Upper lobe of left lung (tissue), 6 donors: ENCODE results near the gene MAP3K6. TPM values are rescaled to one million over a fixed set of nuclear protein-coding genes. Genes with fewer than 3 reads are reported as not detected.

Experiments
- ATAC-seq, 2 donors: fragments of 200-7000 bp; cut with Tn5 transposase; one replicate each; pipeline ENCODE4 v1.9.1; 2022; ENCODE audit warnings: mild to moderate bottlenecking in 2 of 2, moderate library complexity in 2 of 2; ENCODE audit not compliant: low FRiP score in 2 of 2
- DNase-seq, 2 donors: peaks; one replicate each; pipeline ENCODE4 v3.0.0-alpha.2; 2019 to 2020
- H3K27ac ChIP-seq, 4 donors: fragments of 200-600 bp; sonication (generic); one replicate each; pipeline ENCODE4 v1.5.1; 2016 to 2019
- H3K27me3 ChIP-seq, 4 donors: fragments of 200-600 bp; sonication (generic); one replicate each; pipeline ENCODE4 v1.5.1; 2017 to 2019
- H3K36me3 ChIP-seq, 4 donors: fragments of 200-600 bp; sonication (generic); one replicate each; pipeline ENCODE4 v1.5.1; 2016 to 2019
- H3K4me1 ChIP-seq, 4 donors: fragments of 200-600 bp; sonication (generic); one replicate each; pipeline ENCODE4 v1.5.1; 2018 to 2019
- H3K4me3 ChIP-seq, 4 donors: fragments of 200-600 bp; sonication (generic); one replicate each; pipeline ENCODE4 v1.5.1; 2017 to 2019; ENCODE audit warnings: mild to moderate bottlenecking in 2 of 4, moderate library complexity in 1 of 4
- H3K9me3 ChIP-seq, 4 donors: fragments of 200-600 bp; sonication (generic); one replicate each; pipeline ENCODE4 v1.5.1; 2018 to 2019
- EP300 ChIP-seq, 4 donors: sonication (generic); formaldehyde crosslinking; IDR thresholded peaks; one replicate each; pipeline ENCODE4 v1.5.1; 2017; ENCODE audit warnings: antibody characterized with exemption in 4 of 4, control low read depth in 2 of 4
- POLR2A ChIP-seq, 4 donors: fragments of 450-650 bp; IDR thresholded peaks; one replicate each; pipeline ENCODE4 v1.5.1; 2016 to 2017; ENCODE audit warnings: antibody characterized with exemption in 4 of 4, mild to moderate bottlenecking in 2 of 4
- POLR2AphosphoS5 ChIP-seq, 2 donors: sonication (generic); formaldehyde crosslinking; IDR thresholded peaks; one replicate each; pipeline ENCODE4 v1.5.1; 2017; ENCODE audit warnings: antibody characterized with exemption in 2 of 2
- WGBS, 2 donors: methylation state at CpG; one replicate each; pipeline ENCODE4 v1.1.5; 2017 to 2018; 5-methylcytosine and 5-hydroxymethylcytosine counted together
- total RNA-seq, 6 donors: library from RNA; depleted of rRNA in 4 of 6; stranded (reverse); fragments of >200 nt in 4 of 6; gene quantifications; one replicate each; pipeline versions ENCODE4 v1.1.0 to v1.2.1, GENCODE V29; 2016 to 2021
- TF ChIP-seq, protein P1 (sequence below), 6 experiments: fragments of 450-650 bp in 4 of 6; fragments of 200-600 bp in 2 of 6; sonication (generic) in 2 of 6; IDR thresholded peaks; one replicate each; pipeline ENCODE4 v1.5.1; 2016 to 2019; ENCODE audit warnings: antibody characterized with exemption in 6 of 6
- donor health status: DM: no; HTN: no; CAD: no; lungs with moderate emphysema.
- donor health status: DM: no; HTN: yes; CAD: no; lungs with severe emphysema.

MAP3K6 gene
- total RNA-seq, 6 donors from 2014 or later: 36.6 to 302 (median 118) TPM

DNA sequence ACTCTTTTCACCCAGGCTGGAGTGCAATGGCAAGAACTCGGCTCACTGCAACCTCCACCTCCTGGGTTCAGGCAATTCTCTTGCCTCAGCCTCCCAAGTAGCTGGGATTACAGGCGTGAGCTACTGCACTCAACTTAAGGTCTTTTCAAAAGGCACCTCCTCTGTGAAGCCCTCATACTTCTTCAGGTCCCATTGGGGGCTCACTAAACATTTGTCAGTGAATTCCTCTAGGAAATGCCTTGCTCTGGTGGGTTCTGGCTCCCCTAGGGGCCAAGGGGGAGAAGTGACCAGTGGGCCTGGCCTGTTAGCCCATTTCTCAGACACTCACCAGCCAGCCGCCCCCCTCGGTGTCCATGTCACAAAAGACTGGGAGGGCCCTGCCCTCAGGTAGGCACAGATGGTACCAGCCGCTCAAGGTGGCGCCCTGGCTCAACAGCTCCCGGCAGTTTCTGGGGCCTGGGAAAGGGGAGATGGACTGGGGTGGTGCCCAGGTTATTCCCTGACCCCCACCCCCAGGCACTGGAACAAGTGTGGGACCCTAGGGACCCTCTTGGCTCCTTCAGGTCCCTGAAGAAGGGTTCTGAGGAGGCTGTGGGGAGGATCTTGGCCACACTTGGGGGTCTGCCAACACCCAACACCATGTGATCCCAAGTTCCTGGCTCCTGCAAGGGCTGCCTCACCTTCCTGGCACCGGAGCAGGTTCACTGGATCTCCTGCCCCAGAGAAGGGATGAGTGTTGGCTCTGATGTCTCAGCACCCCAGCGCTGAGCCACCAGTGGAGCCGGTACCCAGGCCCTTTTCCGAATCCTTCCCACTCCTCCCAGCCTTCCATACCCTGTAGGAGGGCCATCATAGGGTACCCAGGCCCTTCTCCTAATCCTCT lies 6.3 kb upstream of the MAP3K6 start:
- peak overlapping the region; percentile 32 to 56 (median 38) for H3K4me3 ChIP-seq
- peaks cover 0 to 20% (median 0%) of the 10 kb centered on the region in 4 donors for H3K36me3 ChIP-seq
- TF ChIP-seq EP300 (IDR thresholded peaks at IDR 0.05): no peak
- TF ChIP-seq POLR2AphosphoS5 (IDR thresholded peaks at IDR 0.05): no peak
- TF ChIP-seq POLR2A (IDR thresholded peaks at IDR 0.05): no peak
- TF ChIP-seq, protein P1, sequence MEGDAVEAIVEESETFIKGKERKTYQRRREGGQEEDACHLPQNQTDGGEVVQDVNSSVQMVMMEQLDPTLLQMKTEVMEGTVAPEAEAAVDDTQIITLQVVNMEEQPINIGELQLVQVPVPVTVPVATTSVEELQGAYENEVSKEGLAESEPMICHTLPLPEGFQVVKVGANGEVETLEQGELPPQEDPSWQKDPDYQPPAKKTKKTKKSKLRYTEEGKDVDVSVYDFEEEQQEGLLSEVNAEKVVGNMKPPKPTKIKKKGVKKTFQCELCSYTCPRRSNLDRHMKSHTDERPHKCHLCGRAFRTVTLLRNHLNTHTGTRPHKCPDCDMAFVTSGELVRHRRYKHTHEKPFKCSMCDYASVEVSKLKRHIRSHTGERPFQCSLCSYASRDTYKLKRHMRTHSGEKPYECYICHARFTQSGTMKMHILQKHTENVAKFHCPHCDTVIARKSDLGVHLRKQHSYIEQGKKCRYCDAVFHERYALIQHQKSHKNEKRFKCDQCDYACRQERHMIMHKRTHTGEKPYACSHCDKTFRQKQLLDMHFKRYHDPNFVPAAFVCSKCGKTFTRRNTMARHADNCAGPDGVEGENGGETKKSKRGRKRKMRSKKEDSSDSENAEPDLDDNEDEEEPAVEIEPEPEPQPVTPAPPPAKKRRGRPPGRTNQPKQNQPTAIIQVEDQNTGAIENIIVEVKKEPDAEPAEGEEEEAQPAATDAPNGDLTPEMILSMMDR (IDR thresholded peaks at IDR 0.05): peak in 4 of 6 experiments; percentile 19 to 42 (median 35)
- no peaks in the 10 kb centered on the region for H3K9me3 ChIP-seq
- no peaks in the 10 kb centered on the region for H3K27me3 ChIP-seq
- peak overlapping the region; percentile 64 to 98 (median 84) for H3K27ac ChIP-seq
- 68 to 75% methylated on average over 8 to 9 of the region's 11 CpGs for WGBS, 2 donors
- DNase-seq (no peak), ATAC-seq (no peak)
- H3K4me1 ChIP-seq: peaks cover 18 to 30% (median 23%) of the 10 kb centered on the region in 4 donors

DNA sequence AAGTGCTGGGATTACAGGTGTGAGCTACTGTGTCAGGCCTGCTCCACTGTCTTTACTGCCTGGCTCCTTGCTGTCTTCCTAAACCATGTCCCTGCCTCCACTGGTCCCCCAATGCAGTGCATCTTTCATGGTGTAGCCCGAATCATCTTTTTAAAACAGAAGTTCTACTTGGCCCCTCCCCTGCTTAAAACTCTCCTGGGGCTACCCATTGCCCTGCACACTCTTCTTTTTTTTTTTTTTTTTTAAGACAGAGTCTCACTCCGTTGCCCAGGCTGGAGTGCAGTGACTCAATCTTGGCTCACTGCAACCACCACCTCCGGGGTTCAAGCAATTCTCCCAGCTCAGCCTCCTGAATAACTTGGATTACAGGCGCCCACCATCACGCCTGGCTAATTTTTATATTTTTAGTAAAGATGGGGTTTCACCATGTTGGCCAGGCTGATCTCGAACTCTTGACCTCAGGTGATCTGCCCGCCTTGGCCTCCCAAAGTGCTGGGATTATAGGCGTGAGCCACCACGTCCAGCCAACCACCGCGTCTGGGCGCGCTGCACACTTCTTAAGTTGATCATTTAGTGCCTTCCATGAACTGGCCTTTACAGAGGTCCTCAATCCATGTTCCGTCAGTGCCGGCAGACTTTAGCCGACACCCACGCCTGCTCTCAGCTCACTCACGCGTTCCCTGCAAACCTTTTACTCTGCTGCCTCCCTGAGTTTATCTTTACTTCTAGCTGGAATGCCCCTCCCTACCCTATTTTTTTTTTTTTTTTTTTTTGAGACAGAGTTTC lies 5.5 kb upstream of the MAP3K6 start:
- Histone ChIP-seq H3K4me1 (peaks cover 23 to 36% (median 32%) of the 10 kb centered on the region in 4 donors), H3K27me3 (no peaks in the 10 kb centered on the region), H3K27ac (peak overlapping the region; percentile 64 to 98 (median 84)), H3K9me3 (no peaks in the 10 kb centered on the region), H3K4me3 (peak overlapping the region; percentile 18 to 56 (median 38)), H3K36me3 (peaks cover 0 to 20% (median 0%) of the 10 kb centered on the region in 4 donors)
- TF ChIP-seq POLR2AphosphoS5 (IDR thresholded peaks at IDR 0.05) (no peak), POLR2A (IDR thresholded peaks at IDR 0.05) (no peak)
- TF ChIP-seq, protein P1 (IDR thresholded peaks at IDR 0.05): no peak
- DNase-seq (peak in 1 of 2 donors; percentile 66), ATAC-seq (no peak)
- 69 to 83% methylated on average over 19 of the region's 19 CpGs for WGBS, 2 donors

- no peak for ATAC-seq
- peaks cover 2 to 31% (median 5%) of the 10 kb centered on the region in 4 donors for H3K36me3 ChIP-seq
- peaks cover 40 to 44% (median 41%) of the 10 kb centered on the region in 4 donors for H3K4me1 ChIP-seq
- no peaks in the 10 kb centered on the region for H3K9me3 ChIP-seq
- WGBS, 2 donors: 44 to 48% methylated on average over 3 to 13 of the region's 13 CpGs
- peak overlapping the region; percentile 11 to 56 (median 38) for H3K4me3 ChIP-seq
- no peak for DNase-seq
- H3K27me3 ChIP-seq: no peaks in the 10 kb centered on the region
- TF ChIP-seq POLR2AphosphoS5 (IDR thresholded peaks at IDR 0.05) (peak; percentile 49 to 65), EP300 (IDR thresholded peaks at IDR 0.05) (peak in 1 of 4 donors; percentile 4), POLR2A (IDR thresholded peaks at IDR 0.05) (no peak)
- TF ChIP-seq, protein P1 (IDR thresholded peaks at IDR 0.05): peak in 4 of 6 experiments; percentile 14 to 32 (median 20)
- peak overlapping the region; percentile 13 to 98 (median 84) for H3K27ac ChIP-seq
Measured at GRCh38 chr1:27368869-27369582, 2.3 kb upstream of the MAP3K6 start.

DNA sequence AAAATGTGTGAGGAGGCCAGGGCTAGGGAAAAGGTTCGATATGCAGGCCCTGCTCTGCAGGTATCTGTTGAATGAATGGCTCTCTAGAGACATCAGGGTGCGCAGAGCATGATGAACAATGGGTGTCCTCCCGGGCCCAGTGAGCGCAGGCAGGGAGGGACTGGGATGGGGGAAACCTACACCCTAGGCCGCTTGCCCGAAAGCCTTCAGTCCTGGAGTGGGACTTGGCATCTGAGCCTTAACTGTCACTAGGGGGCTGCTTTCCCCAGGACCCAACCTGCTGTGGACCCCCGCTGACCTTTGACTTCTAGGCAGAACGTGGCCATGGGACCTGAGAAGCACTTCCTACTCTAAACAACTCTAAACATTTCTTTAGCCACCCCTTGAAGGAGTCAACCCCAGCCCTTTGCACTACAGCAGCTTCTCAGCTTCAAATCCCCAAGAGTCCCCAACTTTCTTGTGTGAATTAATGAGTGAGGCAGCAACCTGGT lies 444 bp upstream of the MAP3K6 start:
- H3K36me3 ChIP-seq: peaks cover 11 to 42% (median 24%) of the 10 kb centered on the region in 4 donors
- no peak for ATAC-seq
- H3K4me1 ChIP-seq: peaks cover 42 to 49% (median 45%) of the 10 kb centered on the region in 4 donors
- no peak for DNase-seq
- peak overlapping the region; percentile 93 to 98 (median 98) for H3K27ac ChIP-seq
- H3K4me3 ChIP-seq: peak overlapping the region in 3 of 4 donors; percentile 59 to 92 (median 84)
- no peaks in the 10 kb centered on the region for H3K9me3 ChIP-seq
- TF ChIP-seq, protein P1 (IDR thresholded peaks at IDR 0.05): no peak
- TF ChIP-seq POLR2AphosphoS5 (IDR thresholded peaks at IDR 0.05): no peak
- TF ChIP-seq POLR2A (IDR thresholded peaks at IDR 0.05): no peak
- TF ChIP-seq EP300 (IDR thresholded peaks at IDR 0.05): no peak
- WGBS, 2 donors: 27 to 41% methylated on average over 5 to 8 of the region's 8 CpGs
- H3K27me3 ChIP-seq: no peaks in the 10 kb centered on the region
